Caco-2 (cell line): Measurements from ENCODE around the gene ATP12A. TPM values are rescaled to one million over a fixed set of nuclear protein-coding genes. Genes with fewer than 3 reads are reported as not detected.
A peak's percentile ranks its signal among the peaks of the same experiment; 100 is the strongest.

Source experiments
- Bru-seq: library from RNA; stranded (reverse); fragments of 400-500 nt; gene quantifications from one replicate; lab custom pipeline; 2021; lab: Mats Ljungman, UMichigan
- BruChase-seq, 2 experiments: library from RNA; stranded (reverse); fragments of 400-500 nt; gene quantifications; one replicate each; lab custom pipeline; 2021; lab: Mats Ljungman, UMichigan
- BruUV-seq: library from RNA; stranded (reverse); fragments of 400-500 nt; replicated peaks from 2 replicates; lab custom pipeline; 2021; lab: Mats Ljungman, UMichigan
- CTCF ChIA-PET: fragments of 300-600 bp; sonication (Branson Sonifier 250); formaldehyde crosslinking; loops from one replicate; lab custom pipeline; 2022; ENCODE audit warnings: antibody characterized with exemption; lab: Charles Lee
- POLR2A ChIA-PET: fragments of 300-600 bp; sonication (Branson Sonifier 250); formaldehyde crosslinking; loops from one replicate; lab custom pipeline; 2022; ENCODE audit warnings: antibody characterized with exemption; lab: Charles Lee
- DNase-seq, 2 experiments: peaks; one replicate each; pipeline versions ENCODE4 v3.0.0 to v3.0.0-alpha.2; 2020 to 2022
- H3K27me3 ChIP-seq: replicated peaks from 2 replicates; pipeline ENCODE4 v1.6.0; 2011; ENCODE audit warnings: low read length; ENCODE audit not compliant: control insufficient read depth, insufficient read depth
- H3K36me3 ChIP-seq: 2 replicates; pipeline ENCODE4 v1.5.1; 2011; ENCODE audit warnings: low read length; ENCODE audit not compliant: control insufficient read depth, insufficient read depth
- H3K4me1 ChIP-seq: fragments of 250-450 bp; sonication (Bioruptor Pico); 2 replicates; pipeline ENCODE4 v1.5.1; 2020; ENCODE audit warnings: mild to moderate bottlenecking
- H3K4me3 ChIP-seq: 2 replicates; pipeline ENCODE4 v1.5.1; 2011; ENCODE audit warnings: low read depth, mild to moderate bottlenecking, control low read depth, low read length
- H3K9me3 ChIP-seq: fragments of 250-450 bp; sonication (Bioruptor Pico); 2 replicates; pipeline ENCODE4 v1.5.1; 2020; ENCODE audit warnings: mild to moderate bottlenecking, moderate library complexity
- H3K27ac Mint-ChIP-seq: one replicate; pipeline ENCODE4 v1.8.0; 2022; ENCODE audit warnings: mixed read lengths; ENCODE audit not compliant: unreplicated experiment
- H3K27me3 Mint-ChIP-seq: one replicate; pipeline ENCODE4 v1.8.0; 2022; ENCODE audit warnings: mixed read lengths; ENCODE audit not compliant: insufficient read depth, unreplicated experiment
- H3K36me3 Mint-ChIP-seq: one replicate; pipeline ENCODE4 v1.8.0; 2022; ENCODE audit warnings: mild to moderate bottlenecking, mixed read lengths; ENCODE audit not compliant: insufficient read depth, unreplicated experiment
- H3K4me1 Mint-ChIP-seq: one replicate; pipeline ENCODE4 v1.8.0; 2022; ENCODE audit warnings: low read depth, mixed read lengths; ENCODE audit not compliant: unreplicated experiment
- H3K4me3 Mint-ChIP-seq: one replicate; pipeline ENCODE4 v1.8.0; 2022; ENCODE audit warnings: mild to moderate bottlenecking, moderate library complexity, mixed read lengths; ENCODE audit not compliant: unreplicated experiment
- H3K9me3 Mint-ChIP-seq: one replicate; pipeline ENCODE4 v1.8.0; 2022; ENCODE audit warnings: mixed read lengths; ENCODE audit not compliant: unreplicated experiment
- intact Hi-C: fragments of 100-400 bp; cut with micrococcal nuclease; formaldehyde crosslinking; loops from one replicate; pipeline ENCODE4 v1.10.0; 2022; ENCODE audit not compliant: unreplicated experiment
- long read RNA-seq: library from polyadenylated mRNA; stranded (forward); transcript quantifications from one replicate; pipeline ENCODE4 v2.0.0, GENCODE V29; 2022
- total RNA-seq: library from RNA; stranded (reverse); gene quantifications from 2 replicates; pipeline ENCODE4 v1.2.3, GENCODE V29; 2022
- TF ChIP-seq, protein P1 (sequence below), 2 experiments: fragments of 200-600 bp in 1 of 2; IDR thresholded peaks; 1 replicate in 1 of 2; 2 replicates in 1 of 2; pipeline versions ENCODE4 v1.5.1 to v1.8.0; 2011 to 2022; ENCODE audit warnings: antibody characterized with exemption in 1 of 2, control low read depth in 1 of 2, inconsistent platforms in 1 of 2, low read depth in 1 of 2, low read length in 1 of 2, mild to moderate bottlenecking in 1 of 2, moderate library complexity in 1 of 2; ENCODE audit not compliant: insufficient read depth in 1 of 2, severe bottlenecking in 1 of 2, unreplicated experiment in 1 of 2

ATP12A gene
- total RNA-seq (not detected in 2 replicates), Bru-seq, nascent RNA (percentile 5 among the genes with signal in this experiment), BruChase-seq, experiment 1, labeled RNA remaining after a 2-hour chase (percentile 3 among the genes with signal in this experiment), BruChase-seq, experiment 2, labeled RNA remaining after a 6-hour chase (percentile 6 among the genes with signal in this experiment)
- long read RNA-seq = 0 reads

DNA sequence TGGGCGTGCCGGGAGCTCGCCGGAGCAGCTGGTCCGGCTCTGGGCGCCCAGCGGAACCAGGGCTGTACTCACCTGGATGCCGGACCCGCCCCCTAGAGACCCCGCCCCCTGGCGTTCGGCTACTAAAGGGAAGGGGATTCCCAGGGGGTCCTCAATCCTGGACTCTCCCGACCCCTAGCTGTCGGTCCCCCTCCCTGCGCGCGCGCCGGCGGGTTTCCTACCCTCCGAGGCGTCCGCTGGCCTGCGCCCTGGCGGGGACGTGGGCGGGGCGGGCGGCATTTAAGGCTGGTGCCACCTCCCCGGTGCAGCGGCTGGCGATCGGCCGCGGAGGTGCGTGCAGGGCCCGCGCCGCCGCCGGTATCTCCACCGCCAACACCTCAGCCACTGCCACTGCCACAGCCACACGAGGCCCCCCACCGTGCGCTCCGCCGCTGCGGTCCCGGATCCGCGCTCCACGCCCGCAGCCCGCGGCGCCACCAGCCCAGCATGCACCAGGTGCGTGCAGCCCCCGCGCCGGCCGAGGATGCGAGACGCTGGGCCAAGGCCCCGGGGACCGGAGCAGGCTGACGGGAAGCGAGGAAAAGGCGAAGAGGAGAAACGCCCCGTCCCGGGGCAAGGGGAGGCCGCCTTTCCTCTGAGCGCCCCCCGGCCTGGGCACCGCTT lies at the start of gene ATP12A:
ATP12A (plus strand) TSS at position 151 of the 663 bp plus-strand sequence; CDS start at position 487, 336 bp downstream.
- no peaks in the 10 kb centered on the region for H3K9me3 ChIP-seq
- H3K36me3 Mint-ChIP-seq = no peaks in the 10 kb centered on the region
- H3K4me3 ChIP-seq = peak within 1 kb of the TSS; percentile 53
- H3K36me3 ChIP-seq = no peaks in the 10 kb centered on the region
- no peaks in the 10 kb centered on the region for H3K9me3 Mint-ChIP-seq
- peaks cover 19% of the 10 kb centered on the region for H3K4me1 Mint-ChIP-seq
- peak in 1 of 2 experiments; percentile 55 for DNase-seq
- intact Hi-C loops = no loop called here
- CTCF ChIA-PET = interaction anchor here (0.6 kb wide), 1 partner anchor 13 kb away, joined by 3 read pairs; no protein-coding TSS in a partner anchor
- TF ChIP-seq, protein P1, sequence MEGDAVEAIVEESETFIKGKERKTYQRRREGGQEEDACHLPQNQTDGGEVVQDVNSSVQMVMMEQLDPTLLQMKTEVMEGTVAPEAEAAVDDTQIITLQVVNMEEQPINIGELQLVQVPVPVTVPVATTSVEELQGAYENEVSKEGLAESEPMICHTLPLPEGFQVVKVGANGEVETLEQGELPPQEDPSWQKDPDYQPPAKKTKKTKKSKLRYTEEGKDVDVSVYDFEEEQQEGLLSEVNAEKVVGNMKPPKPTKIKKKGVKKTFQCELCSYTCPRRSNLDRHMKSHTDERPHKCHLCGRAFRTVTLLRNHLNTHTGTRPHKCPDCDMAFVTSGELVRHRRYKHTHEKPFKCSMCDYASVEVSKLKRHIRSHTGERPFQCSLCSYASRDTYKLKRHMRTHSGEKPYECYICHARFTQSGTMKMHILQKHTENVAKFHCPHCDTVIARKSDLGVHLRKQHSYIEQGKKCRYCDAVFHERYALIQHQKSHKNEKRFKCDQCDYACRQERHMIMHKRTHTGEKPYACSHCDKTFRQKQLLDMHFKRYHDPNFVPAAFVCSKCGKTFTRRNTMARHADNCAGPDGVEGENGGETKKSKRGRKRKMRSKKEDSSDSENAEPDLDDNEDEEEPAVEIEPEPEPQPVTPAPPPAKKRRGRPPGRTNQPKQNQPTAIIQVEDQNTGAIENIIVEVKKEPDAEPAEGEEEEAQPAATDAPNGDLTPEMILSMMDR (IDR thresholded peaks at IDR 0.05; ENCODE audit: insufficient read depth in 1 of 2, low read depth in 1 of 2, low read length in 1 of 2, severe bottlenecking in 1 of 2, unreplicated experiment in 1 of 2) = peak; percentile 30 to 45
- no TSS peak for BruUV-seq
- H3K27me3 ChIP-seq = peaks cover 2% of the 10 kb centered on the region
- peak within 1 kb of the TSS; percentile 47 for H3K4me3 Mint-ChIP-seq
- H3K27ac Mint-ChIP-seq = no peak within 1 kb of the TSS
- peaks cover 10% of the 10 kb centered on the region for H3K27me3 Mint-ChIP-seq
- POLR2A ChIA-PET = no interaction called here
- peaks cover 12% of the 10 kb centered on the region for H3K4me1 ChIP-seq

GRCh38 chr13:24630851-24631620 lies 49.2 kb upstream of the ATP12A start:
- intact Hi-C loops = no loop called here
- no peak overlapping the region for H3K27ac Mint-ChIP-seq
- CTCF ChIA-PET = no interaction called here
- no TSS peak for BruUV-seq
- Histone ChIP-seq H3K27me3 (no peaks in the 10 kb centered on the region), H3K4me3 (no peak overlapping the region), H3K4me1 (no peaks in the 10 kb centered on the region), H3K9me3 (no peaks in the 10 kb centered on the region), H3K36me3 (no peaks in the 10 kb centered on the region)
- peaks cover 18% of the 10 kb centered on the region for H3K4me1 Mint-ChIP-seq
- TF ChIP-seq, protein P1 (IDR thresholded peaks at IDR 0.05; ENCODE audit: insufficient read depth in 1 of 2, low read depth in 1 of 2, low read length in 1 of 2, severe bottlenecking in 1 of 2, unreplicated experiment in 1 of 2) = no peak
- no peaks in the 10 kb centered on the region for H3K9me3 Mint-ChIP-seq
- no peak overlapping the region for H3K4me3 Mint-ChIP-seq
- no peak for DNase-seq
- H3K27me3 Mint-ChIP-seq = no peaks in the 10 kb centered on the region
- no peaks in the 10 kb centered on the region for H3K36me3 Mint-ChIP-seq
- POLR2A ChIA-PET = no interaction called here

DNA sequence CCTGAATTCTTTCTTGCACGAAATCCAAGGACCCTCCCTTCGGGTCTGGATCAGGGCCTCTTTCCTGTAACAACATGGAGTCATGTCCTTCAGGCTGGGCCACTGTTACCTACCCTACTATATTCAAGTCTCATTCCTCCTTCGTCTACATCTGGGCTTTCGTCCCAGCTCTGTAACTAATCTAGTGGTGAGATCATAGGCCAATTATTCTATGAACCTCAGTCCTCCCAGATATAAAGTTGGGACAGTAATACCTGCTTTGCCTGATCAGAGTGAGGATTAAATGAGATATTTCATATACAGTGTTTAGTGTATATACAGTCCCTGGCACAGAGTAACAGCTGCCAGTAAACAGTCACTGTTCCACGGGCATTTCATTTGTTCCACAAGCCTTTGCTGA lies 48.3 kb upstream of the ATP12A start:
- H3K4me3 Mint-ChIP-seq = no peak overlapping the region
- intact Hi-C loops = no loop called here
- H3K9me3 Mint-ChIP-seq = no peaks in the 10 kb centered on the region
- H3K4me3 ChIP-seq = no peak overlapping the region
- H3K27ac Mint-ChIP-seq = no peak overlapping the region
- no peaks in the 10 kb centered on the region for H3K9me3 ChIP-seq
- POLR2A ChIA-PET = no interaction called here
- DNase-seq = no peak
- no peaks in the 10 kb centered on the region for H3K4me1 ChIP-seq
- H3K27me3 ChIP-seq = no peaks in the 10 kb centered on the region
- no peaks in the 10 kb centered on the region for H3K36me3 Mint-ChIP-seq
- peaks cover 15% of the 10 kb centered on the region for H3K4me1 Mint-ChIP-seq
- TF ChIP-seq, protein P1 (IDR thresholded peaks at IDR 0.05; ENCODE audit: insufficient read depth in 1 of 2, low read depth in 1 of 2, low read length in 1 of 2, severe bottlenecking in 1 of 2, unreplicated experiment in 1 of 2) = no peak
- CTCF ChIA-PET = no interaction called here
- H3K27me3 Mint-ChIP-seq = no peaks in the 10 kb centered on the region
- no TSS peak for BruUV-seq
- no peaks in the 10 kb centered on the region for H3K36me3 ChIP-seq
